Peyer's patch (tissue), 4 donors: ENCODE results near the gene LAMA4.

Source experiments
- CTCF ChIP-seq, 6 experiments: fragments of 450-650 bp in 4 of 6; fragments of 200-600 bp in 2 of 6; sonication (generic) in 1 of 6; IDR thresholded peaks; one replicate each; pipeline ENCODE4 v1.5.1; 2017 to 2019; ENCODE audit warnings: antibody characterized with exemption in 6 of 6, mild to moderate bottlenecking in 3 of 6, moderate library complexity in 1 of 6
- POLR2A ChIP-seq, 2 donors: fragments of 450-650 bp; IDR thresholded peaks; one replicate each; pipeline ENCODE4 v1.5.1; 2017; ENCODE audit warnings: antibody characterized with exemption in 2 of 2, mild to moderate bottlenecking in 2 of 2, moderate library complexity in 2 of 2

DNA sequence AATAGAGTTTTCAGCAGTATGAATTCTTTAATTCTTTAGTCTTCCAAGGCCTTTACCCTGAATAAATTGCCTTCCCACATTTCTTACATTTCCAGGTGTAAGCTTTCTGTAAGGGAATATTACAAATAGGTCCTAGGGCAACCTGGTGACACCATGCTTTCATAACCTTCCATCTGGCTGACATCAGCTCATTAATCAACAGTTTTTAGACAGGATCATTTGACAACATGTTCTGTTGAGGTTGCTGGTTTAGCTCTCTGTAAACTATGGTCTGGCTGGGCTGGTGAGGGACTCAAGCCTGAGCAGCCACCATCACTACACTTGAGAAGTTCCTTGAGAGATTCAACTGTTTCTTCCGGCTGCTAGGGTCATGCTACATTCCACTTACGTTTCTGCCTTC is 147.8 kb downstream of the LAMA4 start:
- TF ChIP-seq CTCF (IDR thresholded peaks at IDR 0.05) (no peak), POLR2A (IDR thresholded peaks at IDR 0.05) (no peak)
